Esophagus squamous epithelium (tissue), 4 donors: Measurements from ENCODE around the gene WLS.

Experiments used
- CTCF ChIP-seq, 6 experiments: fragments of 450-650 bp in 4 of 6; fragments of 200-600 bp in 2 of 6; sonication (generic) in 2 of 6; IDR thresholded peaks; one replicate each; pipeline ENCODE4 v1.5.1; 2016 to 2019; ENCODE audit warnings: antibody characterized with exemption in 6 of 6, mild to moderate bottlenecking in 4 of 6, moderate library complexity in 4 of 6
- POLR2A ChIP-seq, 4 donors: fragments of 450-650 bp; IDR thresholded peaks; one replicate each; pipeline ENCODE4 v1.6.1; 2017; ENCODE audit warnings: antibody characterized with exemption in 4 of 4, mild to moderate bottlenecking in 4 of 4, moderate library complexity in 3 of 4

GRCh38 chr1:68116643-68117235 lies 115.6 kb downstream of the WLS start:
- no peak for TF ChIP-seq POLR2A (IDR thresholded peaks at IDR 0.05)
- peak; percentile 52 to 90 (median 84) for TF ChIP-seq CTCF (IDR thresholded peaks at IDR 0.05)
